Measurements from ENCODE around the gene DMAC1. TPM values are rescaled to one million over a fixed set of nuclear protein-coding genes. Genes with fewer than 3 reads are reported as not detected.
A peak's percentile ranks its signal among the peaks of the same experiment; 100 is the strongest.

The DMAC1 gene
- 10 to 100 TPM; 45.4 to 46.6 TPM for total RNA-seq

- intact Hi-C loops (cut with micrococcal nuclease): loop anchor here (1.0 to 10.0 kb wide), 4 partner anchors 43 to 388 kb away; no protein-coding TSS in a partner anchor
- Mint-ChIP-seq H3K4me3 (peak within 1 kb of the TSS; percentile 86), H3K4me1 (ENCODE audit: low read depth) (peaks cover 22% of the 10 kb centered on the region), H3K9me3 (no peaks in the 10 kb centered on the region), H3K36me3 (peaks cover 18% of the 10 kb centered on the region), H3K27ac (peak within 1 kb of the TSS; percentile 93), H3K27me3 (no peaks in the 10 kb centered on the region)
- ChIA-PET POLR2A (interaction anchor here (1.4 kb wide), 1 partner anchor 44 kb away, joined by 5 read pairs; no protein-coding TSS in a partner anchor), CTCF (interaction anchor here (0.7 kb wide), 1 partner anchor 12 kb away, joined by 3 read pairs; no protein-coding TSS in a partner anchor)
- DNase-seq: peak; percentile 85
Measured at GRCh38 chr9:7799234-7799943, at the start of gene DMAC1. Gene DMAC1, minus strand, starts transcription at chr9:7799778. Its CDS starts 44 bp downstream, at chr9:7799734.

GRCh38 chr9:7849362-7849761, 49.8 kb upstream of the DMAC1 start:
- POLR2A ChIA-PET: interaction anchor here (0.6 kb wide), 1 partner anchor 68 kb away, joined by 3 read pairs; no protein-coding TSS in a partner anchor
- Mint-ChIP-seq H3K9me3 (no peaks in the 10 kb centered on the region), H3K27ac (no peak overlapping the region), H3K4me3 (no peak overlapping the region), H3K4me1 (ENCODE audit: low read depth) (no peaks in the 10 kb centered on the region), H3K27me3 (no peaks in the 10 kb centered on the region), H3K36me3 (no peaks in the 10 kb centered on the region)
- intact Hi-C loops (cut with micrococcal nuclease): no loop called here
- CTCF ChIA-PET: no interaction called here
- DNase-seq: no peak

GRCh38 chr9:7848498-7848897, 48.9 kb upstream of the DMAC1 start:
- H3K27me3 Mint-ChIP-seq: no peaks in the 10 kb centered on the region
- no peak overlapping the region for H3K4me3 Mint-ChIP-seq
- no peaks in the 10 kb centered on the region for H3K4me1 Mint-ChIP-seq (ENCODE audit: low read depth)
- H3K36me3 Mint-ChIP-seq: no peaks in the 10 kb centered on the region
- ChIA-PET CTCF (no interaction called here), POLR2A (no interaction called here)
- intact Hi-C loops (cut with micrococcal nuclease): no loop called here
- no peaks in the 10 kb centered on the region for H3K9me3 Mint-ChIP-seq
- no peak for DNase-seq
- no peak overlapping the region for H3K27ac Mint-ChIP-seq

GRCh38 chr9:7844242-7844641, 44.7 kb upstream of the DMAC1 start:
- CTCF ChIA-PET: interaction anchor here (0.6 to 1.8 kb wide), 3 partner anchors 29 to 1051 kb away, joined by 3 to 6 read pairs (median 3); no protein-coding TSS in a partner anchor
- POLR2A ChIA-PET: no interaction called here

GRCh38 chr9:7841831-7842230, 42.3 kb upstream of the DMAC1 start:
- Mint-ChIP-seq H3K27me3 (no peaks in the 10 kb centered on the region), H3K36me3 (no peaks in the 10 kb centered on the region), H3K4me3 (no peak overlapping the region), H3K9me3 (no peaks in the 10 kb centered on the region), H3K27ac (no peak overlapping the region), H3K4me1 (ENCODE audit: low read depth) (no peaks in the 10 kb centered on the region)
- ChIA-PET CTCF (no interaction called here), POLR2A (no interaction called here)
- no peak for DNase-seq
- intact Hi-C loops (cut with micrococcal nuclease): no loop called here

More at GRCh38 chr9:7844242-7844641, 44.7 kb upstream of the DMAC1 start:
- no peak for DNase-seq
- Mint-ChIP-seq H3K36me3 (no peaks in the 10 kb centered on the region), H3K9me3 (no peaks in the 10 kb centered on the region), H3K4me1 (ENCODE audit: low read depth) (no peaks in the 10 kb centered on the region), H3K27me3 (no peaks in the 10 kb centered on the region), H3K27ac (no peak overlapping the region), H3K4me3 (no peak overlapping the region)
- intact Hi-C loops (cut with micrococcal nuclease): no loop called here

- Mint-ChIP-seq H3K4me3 (no peak overlapping the region), H3K9me3 (no peaks in the 10 kb centered on the region), H3K36me3 (peaks cover 3% of the 10 kb centered on the region), H3K27ac (no peak overlapping the region), H3K27me3 (no peaks in the 10 kb centered on the region), H3K4me1 (ENCODE audit: low read depth) (no peaks in the 10 kb centered on the region)
- intact Hi-C loops (cut with micrococcal nuclease): no loop called here
- ChIA-PET POLR2A (no interaction called here), CTCF (no interaction called here)
- no peak for DNase-seq
Measured at GRCh38 chr9:7834531-7834930, 35.0 kb upstream of the DMAC1 start.

- DNase-seq: no peak
- Mint-ChIP-seq H3K9me3 (no peaks in the 10 kb centered on the region), H3K4me3 (no peak overlapping the region), H3K36me3 (no peaks in the 10 kb centered on the region), H3K27me3 (peaks cover 3% of the 10 kb centered on the region), H3K4me1 (ENCODE audit: low read depth) (no peaks in the 10 kb centered on the region), H3K27ac (no peak overlapping the region)
- intact Hi-C loops (cut with micrococcal nuclease): no loop called here
- POLR2A ChIA-PET: no interaction called here
- CTCF ChIA-PET: no interaction called here
Measured at GRCh38 chr9:7828334-7828733, 28.8 kb upstream of the DMAC1 start.

GRCh38 chr9:7827792-7828191, 28.2 kb upstream of the DMAC1 start:
- CTCF ChIA-PET: no interaction called here
- H3K4me1 Mint-ChIP-seq (ENCODE audit: low read depth): no peaks in the 10 kb centered on the region
- intact Hi-C loops (cut with micrococcal nuclease): no loop called here
- H3K27ac Mint-ChIP-seq: no peak overlapping the region
- peaks cover 3% of the 10 kb centered on the region for H3K27me3 Mint-ChIP-seq
- POLR2A ChIA-PET: no interaction called here
- H3K9me3 Mint-ChIP-seq: no peaks in the 10 kb centered on the region
- DNase-seq: no peak
- no peaks in the 10 kb centered on the region for H3K36me3 Mint-ChIP-seq
- no peak overlapping the region for H3K4me3 Mint-ChIP-seq

- Mint-ChIP-seq H3K9me3 (no peaks in the 10 kb centered on the region), H3K36me3 (no peaks in the 10 kb centered on the region), H3K27me3 (peaks cover 3% of the 10 kb centered on the region), H3K4me3 (no peak overlapping the region), H3K27ac (no peak overlapping the region), H3K4me1 (ENCODE audit: low read depth) (no peaks in the 10 kb centered on the region)
- CTCF ChIA-PET: no interaction called here
- POLR2A ChIA-PET: no interaction called here
- intact Hi-C loops (cut with micrococcal nuclease): no loop called here
- no peak for DNase-seq
Measured at GRCh38 chr9:7827056-7827455, 27.5 kb upstream of the DMAC1 start.

GRCh38 chr9:7823651-7824050, 24.1 kb upstream of the DMAC1 start:
- intact Hi-C loops (cut with micrococcal nuclease): no loop called here
- H3K27ac Mint-ChIP-seq: no peak overlapping the region
- H3K4me3 Mint-ChIP-seq: no peak overlapping the region
- DNase-seq: no peak
- ChIA-PET POLR2A (no interaction called here), CTCF (no interaction called here)
- H3K4me1 Mint-ChIP-seq (ENCODE audit: low read depth): no peaks in the 10 kb centered on the region
- no peaks in the 10 kb centered on the region for H3K9me3 Mint-ChIP-seq
- H3K27me3 Mint-ChIP-seq: peaks cover 4% of the 10 kb centered on the region
- no peaks in the 10 kb centered on the region for H3K36me3 Mint-ChIP-seq

- Mint-ChIP-seq H3K36me3 (no peaks in the 10 kb centered on the region), H3K9me3 (no peaks in the 10 kb centered on the region), H3K27ac (no peak overlapping the region), H3K4me3 (no peak overlapping the region), H3K27me3 (peaks cover 4% of the 10 kb centered on the region), H3K4me1 (ENCODE audit: low read depth) (no peaks in the 10 kb centered on the region)
- ChIA-PET POLR2A (no interaction called here), CTCF (no interaction called here)
- DNase-seq: no peak
- intact Hi-C loops (cut with micrococcal nuclease): no loop called here
Measured at GRCh38 chr9:7819984-7820383, 20.4 kb upstream of the DMAC1 start.

GRCh38 chr9:7816021-7816420, 16.4 kb upstream of the DMAC1 start:
- intact Hi-C loops (cut with micrococcal nuclease): no loop called here
- ChIA-PET POLR2A (no interaction called here), CTCF (no interaction called here)
- no peak overlapping the region for H3K4me3 Mint-ChIP-seq
- peaks cover 1% of the 10 kb centered on the region for H3K27me3 Mint-ChIP-seq
- no peak overlapping the region for H3K27ac Mint-ChIP-seq
- no peaks in the 10 kb centered on the region for H3K9me3 Mint-ChIP-seq
- no peaks in the 10 kb centered on the region for H3K36me3 Mint-ChIP-seq
- no peak for DNase-seq
- H3K4me1 Mint-ChIP-seq (ENCODE audit: low read depth): no peaks in the 10 kb centered on the region

GRCh38 chr9:7813030-7813429, 13.5 kb upstream of the DMAC1 start:
- Mint-ChIP-seq H3K27me3 (no peaks in the 10 kb centered on the region), H3K4me3 (no peak overlapping the region), H3K27ac (no peak overlapping the region), H3K9me3 (no peaks in the 10 kb centered on the region), H3K4me1 (ENCODE audit: low read depth) (no peaks in the 10 kb centered on the region), H3K36me3 (no peaks in the 10 kb centered on the region)
- DNase-seq: no peak
- CTCF ChIA-PET: no interaction called here
- POLR2A ChIA-PET: no interaction called here
- intact Hi-C loops (cut with micrococcal nuclease): no loop called here
